HTR-8/SVneo (cell line): ENCODE data around the gene BMP6.

Experiments used
- DNase-seq: peaks from one replicate; pipeline ENCODE4 v3.0.0; 2011; ENCODE audit warnings: low spot score, mixed read lengths; ENCODE audit not compliant: insufficient read length
- FAIRE-seq: peaks from 2 replicates; lab custom pipeline; 2011; peaks lifted over from hg19 to GRCh38; lab: Jason Lieb, UNC

BMP6 gene

GRCh38 chr6:7818257-7819214, 92.6 kb downstream of the BMP6 start:
- DNase-seq (no peak), FAIRE-seq (no peak)

- FAIRE-seq (no peak), DNase-seq (no peak)
These were observed 93.6 kb downstream of the BMP6 start for GRCh38 chr6:7819431-7820015.

- no peak for DNase-seq
- no peak for FAIRE-seq
These were observed 94.5 kb downstream of the BMP6 start for GRCh38 chr6:7820288-7820835.

- FAIRE-seq, result no peak
- DNase-seq, result no peak
These were observed 95.5 kb downstream of the BMP6 start for GRCh38 chr6:7821426-7821825.

GRCh38 chr6:7823552-7823951, 97.7 kb downstream of the BMP6 start:
- no peak for FAIRE-seq
- no peak for DNase-seq

GRCh38 chr6:7825986-7826385, 100.1 kb downstream of the BMP6 start:
- DNase-seq (no peak), FAIRE-seq (no peak)

- DNase-seq (no peak), FAIRE-seq (no peak)
These were observed 101.2 kb downstream of the BMP6 start for GRCh38 chr6:7827142-7827541.

- no peak for FAIRE-seq
- no peak for DNase-seq
These were observed 102.2 kb downstream of the BMP6 start for GRCh38 chr6:7828124-7828523.

GRCh38 chr6:7832904-7833750, 107.2 kb downstream of the BMP6 start:
- DNase-seq (no peak), FAIRE-seq (no peak)

- DNase-seq (no peak), FAIRE-seq (no peak)
These were observed 107.8 kb downstream of the BMP6 start for GRCh38 chr6:7833751-7834070.

- FAIRE-seq (no peak), DNase-seq (no peak)
These were observed 110.6 kb downstream of the BMP6 start for GRCh38 chr6:7836371-7837026.

GRCh38 chr6:7841781-7842468, 116.0 kb downstream of the BMP6 start:
- FAIRE-seq, result no peak
- DNase-seq, result no peak

GRCh38 chr6:7846966-7847818, 121.3 kb downstream of the BMP6 start:
- DNase-seq, result no peak

GRCh38 chr6:7848229-7848628, 122.3 kb downstream of the BMP6 start:
- DNase-seq (no peak), FAIRE-seq (no peak)

More at GRCh38 chr6:7846966-7847818, 121.3 kb downstream of the BMP6 start:
- no peak for FAIRE-seq

- no peak for DNase-seq
- FAIRE-seq, result no peak
These were observed 125.9 kb downstream of the BMP6 start for GRCh38 chr6:7851780-7852179.

GRCh38 chr6:7859591-7859990, 133.7 kb downstream of the BMP6 start:
- DNase-seq (no peak), FAIRE-seq (no peak)

- FAIRE-seq (no peak), DNase-seq (no peak)
These were observed 139.9 kb downstream of the BMP6 start for GRCh38 chr6:7865781-7866180.

GRCh38 chr6:7866526-7866925, 140.6 kb downstream of the BMP6 start:
- FAIRE-seq (no peak), DNase-seq (no peak)

GRCh38 chr6:7868926-7869325, 143.0 kb downstream of the BMP6 start:
- DNase-seq (no peak), FAIRE-seq (no peak)
